HEK293 (cell line): Measurements from ENCODE around the gene IGF1R.
A peak's percentile ranks its signal among the peaks of the same experiment; 100 is the strongest.

ENCODE experiments used
- KLF1 ChIP-seq: fragments of 450-650 bp; formaldehyde crosslinking; IDR thresholded peaks from 2 replicates; pipeline ENCODE4 v1.5.1; 2016; ENCODE audit warnings: missing biosample characterization, missing genetic modification characterization
- OSR2 ChIP-seq: fragments of 450-650 bp; formaldehyde crosslinking; IDR thresholded peaks from 2 replicates; pipeline ENCODE4 v1.5.1; 2016; ENCODE audit warnings: missing biosample characterization, missing genetic modification characterization
- PATZ1 ChIP-seq: fragments of 450-650 bp; formaldehyde crosslinking; IDR thresholded peaks from 2 replicates; pipeline ENCODE4 v1.5.1; 2016; ENCODE audit warnings: missing biosample characterization, missing genetic modification characterization
- PRDM4 ChIP-seq: fragments of 450-650 bp; formaldehyde crosslinking; IDR thresholded peaks from 2 replicates; pipeline ENCODE4 v1.5.1; 2017; ENCODE audit warnings: missing biosample characterization, missing genetic modification characterization
- REPIN1 ChIP-seq: fragments of 450-650 bp; formaldehyde crosslinking; IDR thresholded peaks from 2 replicates; pipeline ENCODE4 v1.5.1; 2017; ENCODE audit warnings: missing biosample characterization, missing genetic modification characterization, low read depth
- SCRT1 ChIP-seq: fragments of 450-650 bp; formaldehyde crosslinking; IDR thresholded peaks from 2 replicates; pipeline ENCODE4 v1.5.1; 2016; ENCODE audit warnings: missing biosample characterization, missing genetic modification characterization, borderline replicate concordance
- SCRT2 ChIP-seq: fragments of 450-650 bp; formaldehyde crosslinking; IDR thresholded peaks from 2 replicates; pipeline ENCODE4 v1.5.1; 2016; ENCODE audit warnings: missing biosample characterization, missing genetic modification characterization
- TCF7L2 ChIP-seq: IDR thresholded peaks from 2 replicates; pipeline ENCODE4 v1.6.1; 2011; ENCODE audit warnings: low read depth, mild to moderate bottlenecking, inconsistent platforms, low read length, moderate library complexity, borderline replicate concordance
- TSHZ1 ChIP-seq: fragments of 450-650 bp; formaldehyde crosslinking; IDR thresholded peaks from 2 replicates; pipeline ENCODE4 v1.5.1; 2016; ENCODE audit warnings: missing biosample characterization, missing genetic modification characterization, borderline replicate concordance
- WT1 ChIP-seq: fragments of 450-650 bp; formaldehyde crosslinking; IDR thresholded peaks from 2 replicates; pipeline ENCODE4 v1.5.1; 2016; ENCODE audit warnings: missing biosample characterization, missing genetic modification characterization
- ZBTB17 ChIP-seq: fragments of 450-650 bp; formaldehyde crosslinking; IDR thresholded peaks from 2 replicates; pipeline ENCODE4 v1.5.1; 2016; ENCODE audit warnings: missing biosample characterization, missing genetic modification characterization
- ZBTB8A ChIP-seq: fragments of 450-650 bp; formaldehyde crosslinking; IDR thresholded peaks from 2 replicates; pipeline ENCODE4 v1.5.1; 2016; ENCODE audit warnings: missing biosample characterization, missing genetic modification characterization
- ZEB2 ChIP-seq: fragments of 450-650 bp; formaldehyde crosslinking; IDR thresholded peaks from 2 replicates; pipeline ENCODE4 v1.5.1; 2016; ENCODE audit warnings: missing biosample characterization, missing genetic modification characterization
- ZFHX2 ChIP-seq: fragments of 450-650 bp; formaldehyde crosslinking; conservative IDR thresholded peaks from 2 replicates; pipeline ENCODE4 v1.5.1; 2016; ENCODE audit warnings: missing biosample characterization, missing genetic modification characterization
- ZFP69B ChIP-seq: fragments of 450-650 bp; formaldehyde crosslinking; IDR thresholded peaks from 2 replicates; pipeline ENCODE4 v1.5.1; 2016; ENCODE audit warnings: missing biosample characterization, missing genetic modification characterization
- ZIC2 ChIP-seq: fragments of 450-650 bp; formaldehyde crosslinking; IDR thresholded peaks from 2 replicates; pipeline ENCODE4 v1.5.1; 2016; ENCODE audit warnings: missing biosample characterization, missing genetic modification characterization
- ZNF132 ChIP-seq: fragments of 450-650 bp; formaldehyde crosslinking; IDR thresholded peaks from 2 replicates; pipeline ENCODE4 v1.5.1; 2017; ENCODE audit warnings: missing biosample characterization, missing genetic modification characterization, borderline replicate concordance
- ZNF266 ChIP-seq: fragments of 450-650 bp; formaldehyde crosslinking; IDR thresholded peaks from 2 replicates; pipeline ENCODE4 v1.5.1; 2016; ENCODE audit warnings: missing biosample characterization, missing genetic modification characterization, low read depth
- ZNF354C ChIP-seq: fragments of 450-650 bp; formaldehyde crosslinking; IDR thresholded peaks from 2 replicates; pipeline ENCODE4 v1.5.1; 2016; ENCODE audit warnings: missing biosample characterization, missing genetic modification characterization, low read depth, borderline replicate concordance
- ZNF362 ChIP-seq: fragments of 450-650 bp; formaldehyde crosslinking; IDR thresholded peaks from 2 replicates; pipeline ENCODE4 v1.5.1; 2016; ENCODE audit warnings: missing biosample characterization, missing genetic modification characterization
- ZNF530 ChIP-seq: fragments of 450-650 bp; formaldehyde crosslinking; IDR thresholded peaks from 2 replicates; pipeline ENCODE4 v1.5.1; 2016; ENCODE audit warnings: low read depth, missing biosample characterization, missing genetic modification characterization
- ZNF600 ChIP-seq: fragments of 450-650 bp; formaldehyde crosslinking; IDR thresholded peaks from 2 replicates; pipeline ENCODE4 v1.5.1; 2016; ENCODE audit warnings: missing biosample characterization, missing genetic modification characterization
- ZNF623 ChIP-seq: fragments of 450-650 bp; formaldehyde crosslinking; IDR thresholded peaks from 2 replicates; pipeline ENCODE4 v1.5.1; 2016; ENCODE audit warnings: missing biosample characterization, missing genetic modification characterization
- ZNF654 ChIP-seq: fragments of 450-650 bp; formaldehyde crosslinking; IDR thresholded peaks from 2 replicates; pipeline ENCODE4 v1.5.1; 2016; ENCODE audit warnings: low read depth, missing biosample characterization, missing genetic modification characterization
- ZNF660 ChIP-seq: fragments of 450-650 bp; IDR thresholded peaks from 2 replicates; pipeline ENCODE4 v1.5.1; 2018; ENCODE audit warnings: missing biosample characterization, mild to moderate bottlenecking, missing genetic modification characterization
- ZNF843 ChIP-seq: fragments of 450-650 bp; formaldehyde crosslinking; IDR thresholded peaks from 2 replicates; pipeline ENCODE4 v1.5.1; 2016; ENCODE audit warnings: missing biosample characterization, missing genetic modification characterization
- ZXDB ChIP-seq: fragments of 450-650 bp; formaldehyde crosslinking; IDR thresholded peaks from 2 replicates; pipeline ENCODE4 v1.5.1; 2016; ENCODE audit warnings: missing biosample characterization, missing genetic modification characterization

The IGF1R gene

GRCh38 chr15:98873441-98874218, 225.3 kb downstream of the IGF1R start (continued):
- peak; percentile 27; the same call in 1 of the 2 replicates for TF ChIP-seq ZIC2 (tag by site-specific recombination)
- peak; percentile 41; the same call in 1 of the 2 replicates for TF ChIP-seq PRDM4 (tag by site-specific recombination)
- peak; percentile 74 for TF ChIP-seq ZFHX2 (tag by site-specific recombination)
- TF ChIP-seq KLF1 = peak; percentile 37; the same call in 1 of the 2 replicates
- TF ChIP-seq ZNF266 (tag by site-specific recombination) = no peak
- no peak for TF ChIP-seq TSHZ1 (tag by site-specific recombination)
- peak; percentile 50 for TF ChIP-seq ZXDB (tag by site-specific recombination)
- TF ChIP-seq ZFP69B (tag by site-specific recombination) = 0 out of 2 replicates have a peak, but pooled peaks have one; percentile 23
- TF ChIP-seq PATZ1 (tag by site-specific recombination) = peak; percentile 82
- no peak for TF ChIP-seq ZNF354C (tag by site-specific recombination)
- no peak for TF ChIP-seq ZBTB8A
- TF ChIP-seq ZBTB17 = peak; percentile 66
- TF ChIP-seq ZNF132 (tag by site-specific recombination) = no peak
- no peak for TF ChIP-seq ZNF362 (tag by site-specific recombination)
- TF ChIP-seq ZNF654 = no peak
- peak; percentile 70; the same call in 1 of the 2 replicates for TF ChIP-seq TCF7L2
- 0 out of 2 replicates have a peak, but pooled peaks have one; percentile 8 for TF ChIP-seq OSR2 (tag by site-specific recombination)
- peak; percentile 97 for TF ChIP-seq SCRT2 (tag by site-specific recombination)
- peak; percentile 84 for TF ChIP-seq SCRT1 (tag by site-specific recombination)
- TF ChIP-seq ZNF530 = no peak
- peak; percentile 78 for TF ChIP-seq ZNF600 (tag by site-specific recombination)
- no peak for TF ChIP-seq REPIN1
- peak; percentile 37 for TF ChIP-seq WT1 (tag by site-specific recombination)
- TF ChIP-seq ZNF623 (tag by site-specific recombination) = no peak
- 0 out of 2 replicates have a peak, but pooled peaks have one; percentile 42 for TF ChIP-seq ZEB2 (tag by site-specific recombination)
- no peak for TF ChIP-seq ZNF660 (tag by site-specific recombination)
- TF ChIP-seq ZNF843 = no peak
